PC-9 (cell line): ENCODE measurements around the gene MMP11. TPM values are rescaled to one million over a fixed set of nuclear protein-coding genes. Genes with fewer than 3 reads are reported as not detected.

Experiments used
- BruUV-seq: library from RNA; stranded (reverse); fragments of 400-500 nt; replicated peaks from 2 replicates; lab custom pipeline; 2021; lab: Mats Ljungman, UMichigan
- CTCF ChIA-PET: fragments of 300-600 bp; sonication (Branson Sonifier 250); formaldehyde crosslinking; loops from one replicate; lab custom pipeline; 2022; ENCODE audit warnings: antibody characterized with exemption; lab: Charles Lee
- POLR2A ChIA-PET: fragments of 300-600 bp; sonication (Branson Sonifier 250); formaldehyde crosslinking; loops from one replicate; lab custom pipeline; 2022; ENCODE audit warnings: antibody characterized with exemption; ENCODE audit not compliant: unreplicated experiment; lab: Charles Lee
- DNase-seq, 2 experiments: peaks; one replicate each; pipeline versions ENCODE4 v3.0.0 to v3.0.0-alpha.2; 2015 to 2022; ENCODE audit warnings: mixed read lengths in 1 of 2
- H2AFZ ChIP-seq: fragments of 200-600 bp; sonication (generic); 2 replicates; pipeline ENCODE4 v1.8.1; 2017; ENCODE audit warnings: antibody characterized with exemption
- H3F3A ChIP-seq: fragments of 200-600 bp; sonication (generic); 2 replicates; pipeline ENCODE4 v1.8.1; 2017; ENCODE audit warnings: antibody characterized with exemption, mild to moderate bottlenecking, low read depth; ENCODE audit not compliant: insufficient read depth
- H3K27ac ChIP-seq: fragments of 200-600 bp; sonication (generic); 2 replicates; pipeline ENCODE4 v1.6.1; 2016; ENCODE audit warnings: mixed run types
- H3K27me3 ChIP-seq: fragments of 200-600 bp; sonication (generic); 2 replicates; pipeline ENCODE4 v1.6.1; 2016; ENCODE audit warnings: low read depth, mixed run types; ENCODE audit not compliant: insufficient read depth
- H3K36me3 ChIP-seq: fragments of 200-600 bp; sonication (generic); 2 replicates; pipeline ENCODE4 v1.6.1; 2016; ENCODE audit warnings: low read depth, mixed run types
- H3K4me1 ChIP-seq: fragments of 200-600 bp; sonication (generic); replicated peaks from 2 replicates; pipeline ENCODE4 v1.6.1; 2016; ENCODE audit warnings: mixed run types; ENCODE audit not compliant: insufficient read depth
- H3K4me2 ChIP-seq: fragments of 200-600 bp; sonication (generic); 2 replicates; pipeline ENCODE4 v1.6.1; 2017; ENCODE audit warnings: mixed run types
- H3K4me3 ChIP-seq: fragments of 200-600 bp; sonication (generic); 2 replicates; pipeline ENCODE4 v1.6.1; 2016; ENCODE audit warnings: mixed run types
- H3K79me2 ChIP-seq: fragments of 200-600 bp; sonication (generic); 2 replicates; pipeline ENCODE4 v1.6.1; 2017; ENCODE audit warnings: low read depth, mixed run types
- H3K9me2 ChIP-seq: fragments of 200-600 bp; sonication (generic); 2 replicates; pipeline ENCODE4 v1.8.1; 2017; ENCODE audit warnings: mild to moderate bottlenecking; ENCODE audit not compliant: insufficient read depth
- H3K9me3 ChIP-seq: fragments of 200-600 bp; sonication (generic); 2 replicates; pipeline ENCODE4 v1.8.1; 2016; ENCODE audit warnings: low read depth; ENCODE audit not compliant: insufficient read depth
- H4K20me1 ChIP-seq: fragments of 200-600 bp; sonication (generic); 2 replicates; pipeline ENCODE4 v1.8.1; 2017; ENCODE audit not compliant: insufficient read depth
- EZH2 ChIP-seq: fragments of 200-600 bp; sonication (generic); IDR thresholded peaks from 2 replicates; pipeline ENCODE4 v1.8.0; 2017; ENCODE audit warnings: antibody characterized with exemption, low read depth
- intact Hi-C: fragments of 100-400 bp; cut with micrococcal nuclease; formaldehyde crosslinking; loops from one replicate; pipeline ENCODE4 v1.10.0; 2022; ENCODE audit not compliant: unreplicated experiment
- total RNA-seq: library from RNA; stranded (reverse); gene quantifications from 2 replicates; pipeline ENCODE4 v1.2.3, GENCODE V29; 2021
- TF ChIP-seq, protein P1 (sequence below): fragments of 200-600 bp; sonication (generic); conservative IDR thresholded peaks from 2 replicates; pipeline ENCODE4 v1.6.1; 2017; ENCODE audit warnings: mixed run types, antibody characterized with exemption, mild to moderate bottlenecking, moderate library complexity

Gene MMP11
- total RNA-seq, 1 experiment from 2014 or later, result 2.4 TPM

DNA sequence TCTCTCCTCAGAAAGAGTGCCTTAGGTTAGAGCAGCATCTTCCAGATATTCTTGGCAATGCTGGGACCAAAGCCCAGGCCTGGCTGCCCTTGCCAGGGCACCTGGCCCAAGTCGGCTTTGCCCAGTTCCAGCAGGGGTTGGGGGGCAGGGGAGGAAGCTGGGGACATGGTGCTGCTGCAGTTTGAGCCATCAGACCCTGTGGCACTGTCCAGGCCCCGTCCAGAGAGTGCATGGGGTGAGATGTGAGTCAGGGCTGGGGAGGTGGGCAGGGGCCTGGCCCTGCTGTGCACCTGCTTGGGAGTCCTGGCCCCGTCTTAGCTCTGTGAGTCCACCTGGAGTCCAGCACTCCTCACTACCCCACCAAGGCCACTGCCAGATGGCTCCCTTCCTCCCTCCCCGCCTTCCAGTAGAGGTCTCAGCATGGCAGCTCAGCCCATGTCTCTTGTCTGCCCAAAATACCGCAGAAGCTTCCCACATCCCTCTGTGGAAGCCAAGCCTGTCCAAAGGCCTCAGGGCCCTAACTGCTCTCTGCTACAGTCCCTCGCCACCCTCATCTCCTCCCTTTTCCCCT lies 49.5 kb downstream of the MMP11 start:
- no TSS peak for BruUV-seq
- POLR2A ChIA-PET, result no interaction called here
- peaks cover 5% of the 10 kb centered on the region for H3K36me3 ChIP-seq

GRCh38 chr22:23823331-23823791 lies 50.7 kb downstream of the MMP11 start:
- no peak for DNase-seq
- no peaks in the 10 kb centered on the region for H3K9me3 ChIP-seq
- ChIA-PET POLR2A (no interaction called here), CTCF (no interaction called here)
- no TSS peak for BruUV-seq
- no peaks in the 10 kb centered on the region for H3K4me1 ChIP-seq
- H3K4me2 ChIP-seq, result no peak overlapping the region
- H3K27me3 ChIP-seq, result no peaks in the 10 kb centered on the region
- peaks cover 3% of the 10 kb centered on the region; the same call in 1 of the 2 replicates for H4K20me1 ChIP-seq
- H2AFZ ChIP-seq, result no peak overlapping the region
- H3K36me3 ChIP-seq, result peaks cover 3% of the 10 kb centered on the region; the same call in 1 of the 2 replicates
- H3F3A ChIP-seq, result no peaks in the 10 kb centered on the region
- no peak overlapping the region for H3K4me3 ChIP-seq
- TF ChIP-seq EZH2, result no peak
- TF ChIP-seq, protein P1, sequence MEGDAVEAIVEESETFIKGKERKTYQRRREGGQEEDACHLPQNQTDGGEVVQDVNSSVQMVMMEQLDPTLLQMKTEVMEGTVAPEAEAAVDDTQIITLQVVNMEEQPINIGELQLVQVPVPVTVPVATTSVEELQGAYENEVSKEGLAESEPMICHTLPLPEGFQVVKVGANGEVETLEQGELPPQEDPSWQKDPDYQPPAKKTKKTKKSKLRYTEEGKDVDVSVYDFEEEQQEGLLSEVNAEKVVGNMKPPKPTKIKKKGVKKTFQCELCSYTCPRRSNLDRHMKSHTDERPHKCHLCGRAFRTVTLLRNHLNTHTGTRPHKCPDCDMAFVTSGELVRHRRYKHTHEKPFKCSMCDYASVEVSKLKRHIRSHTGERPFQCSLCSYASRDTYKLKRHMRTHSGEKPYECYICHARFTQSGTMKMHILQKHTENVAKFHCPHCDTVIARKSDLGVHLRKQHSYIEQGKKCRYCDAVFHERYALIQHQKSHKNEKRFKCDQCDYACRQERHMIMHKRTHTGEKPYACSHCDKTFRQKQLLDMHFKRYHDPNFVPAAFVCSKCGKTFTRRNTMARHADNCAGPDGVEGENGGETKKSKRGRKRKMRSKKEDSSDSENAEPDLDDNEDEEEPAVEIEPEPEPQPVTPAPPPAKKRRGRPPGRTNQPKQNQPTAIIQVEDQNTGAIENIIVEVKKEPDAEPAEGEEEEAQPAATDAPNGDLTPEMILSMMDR, result no peak
- intact Hi-C loops, result no loop called here
- H3K79me2 ChIP-seq, result no peaks in the 10 kb centered on the region
- no peaks in the 10 kb centered on the region for H3K9me2 ChIP-seq
- H3K27ac ChIP-seq, result no peak overlapping the region

More for the DNA sequence above, 49.5 kb downstream of the MMP11 start:
- TF ChIP-seq EZH2, result no peak
- TF ChIP-seq, protein P1, result no peak
- Histone ChIP-seq H3K4me2 (no peak overlapping the region), H3K4me3 (no peak overlapping the region), H3K27me3 (no peaks in the 10 kb centered on the region), H3K4me1 (no peaks in the 10 kb centered on the region), H3F3A (no peaks in the 10 kb centered on the region), H3K9me3 (no peaks in the 10 kb centered on the region), H4K20me1 (peaks cover 3% of the 10 kb centered on the region; the same call in 1 of the 2 replicates), H2AFZ (no peak overlapping the region), H3K9me2 (no peaks in the 10 kb centered on the region), H3K27ac (no peak overlapping the region), H3K79me2 (no peaks in the 10 kb centered on the region)
- DNase-seq, result no peak
- intact Hi-C loops, result no loop called here
- CTCF ChIA-PET, result no interaction called here

GRCh38 chr22:23824476-23825245 lies 52.0 kb downstream of the MMP11 start:
- intact Hi-C loops, result no loop called here
- Histone ChIP-seq H3K36me3 (no peaks in the 10 kb centered on the region; the same call in 1 of the 2 replicates), H3K27ac (no peak overlapping the region), H3K4me1 (no peaks in the 10 kb centered on the region), H3K27me3 (no peaks in the 10 kb centered on the region), H3F3A (no peaks in the 10 kb centered on the region), H3K9me3 (no peaks in the 10 kb centered on the region), H3K4me3 (no peak overlapping the region), H4K20me1 (peaks cover 4% of the 10 kb centered on the region; the same call in 1 of the 2 replicates), H2AFZ (no peak overlapping the region), H3K9me2 (no peaks in the 10 kb centered on the region), H3K79me2 (no peaks in the 10 kb centered on the region), H3K4me2 (no peak overlapping the region)
- ChIA-PET CTCF (no interaction called here), POLR2A (no interaction called here)
- no TSS peak for BruUV-seq
- TF ChIP-seq, protein P1, result no peak
- no peak for TF ChIP-seq EZH2
- no peak for DNase-seq
